Memory B cell (primary cell): Measurements from ENCODE around the gene ATF1.
"Not testable (repeated sequence)": the region's sequence is repeated elsewhere in the genome, so short reads cannot be mapped to it uniquely, and the experiment has no call there.

Experiments used
- ATAC-seq: fragments of 150-1000 bp; cut with Tn5 transposase; 2 replicates; pipeline ENCODE4 v1.10.0; 2021; ENCODE audit warnings: low read depth, mild to moderate bottlenecking, moderate library complexity
- DNase-seq, 2 donors: peaks; one replicate each; pipeline ENCODE4 v3.0.0; 2022; ENCODE audit warnings: low spot score in 2 of 2
- H3K27ac Mint-ChIP-seq: one replicate; pipeline ENCODE4 v1.8.0; 2022; ENCODE audit warnings: mild to moderate bottlenecking, moderate library complexity, mixed read lengths
- H3K27me3 Mint-ChIP-seq: one replicate; pipeline ENCODE4 v1.8.0; 2022; ENCODE audit warnings: mixed read lengths
- H3K36me3 Mint-ChIP-seq: one replicate; pipeline ENCODE4 v1.8.0; 2022; ENCODE audit warnings: mild to moderate bottlenecking, mixed read lengths
- H3K4me1 Mint-ChIP-seq: one replicate; pipeline ENCODE4 v1.8.0; 2022; ENCODE audit warnings: mixed read lengths
- H3K4me3 Mint-ChIP-seq: one replicate; pipeline ENCODE4 v1.8.0; 2022; ENCODE audit warnings: mild to moderate bottlenecking, moderate library complexity, mixed read lengths
- H3K9me3 Mint-ChIP-seq: one replicate; pipeline ENCODE4 v1.8.0; 2022; ENCODE audit warnings: mixed read lengths

ATF1 gene

DNA sequence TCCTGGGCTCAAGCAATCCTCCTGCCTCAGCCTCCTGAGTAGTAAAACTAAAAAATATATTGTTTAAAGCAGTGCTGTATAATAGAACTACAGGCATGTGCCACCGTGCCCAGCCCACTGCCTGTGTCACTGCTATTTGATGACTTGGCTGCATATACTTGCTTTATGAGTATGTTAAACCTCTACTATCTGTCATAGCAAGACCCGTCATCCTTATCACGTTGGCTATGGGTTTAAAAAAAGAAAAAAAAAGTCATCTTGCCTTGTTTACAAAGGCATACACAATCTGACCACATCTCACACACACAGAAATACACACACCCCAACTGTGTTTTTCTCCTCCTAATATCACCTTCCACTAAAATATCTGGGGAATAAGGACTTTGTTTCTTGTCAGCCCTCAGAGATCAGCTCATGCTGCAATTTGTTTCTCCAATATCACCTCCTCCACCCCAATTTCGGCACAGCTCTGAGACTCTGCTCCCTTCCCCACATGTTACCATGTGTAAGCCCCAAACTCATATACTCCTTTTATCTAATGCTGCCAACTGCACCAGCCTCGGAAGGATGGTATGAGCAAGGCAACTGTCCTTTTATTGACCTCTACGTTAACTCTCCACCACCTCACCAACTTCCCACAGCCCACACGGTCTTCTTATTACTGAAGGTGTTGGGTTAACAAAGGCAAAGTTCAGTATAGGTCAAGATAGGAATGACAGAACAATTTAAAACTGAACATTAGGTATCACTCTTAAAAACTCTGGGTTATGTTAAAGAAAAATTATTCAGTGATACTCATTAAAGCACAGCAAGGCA, 78.0 kb downstream of the ATF1 start:
- no peaks in the 10 kb centered on the region for H3K27me3 Mint-ChIP-seq
- DNase-seq, result no peak
- ATAC-seq, result no peak
- H3K9me3 Mint-ChIP-seq, result peaks cover 2% of the 10 kb centered on the region
- H3K4me3 Mint-ChIP-seq, result no peak overlapping the region
- peaks cover 2% of the 10 kb centered on the region for H3K36me3 Mint-ChIP-seq
- H3K27ac Mint-ChIP-seq, result no peak overlapping the region
- H3K4me1 Mint-ChIP-seq, result no peaks in the 10 kb centered on the region

DNA sequence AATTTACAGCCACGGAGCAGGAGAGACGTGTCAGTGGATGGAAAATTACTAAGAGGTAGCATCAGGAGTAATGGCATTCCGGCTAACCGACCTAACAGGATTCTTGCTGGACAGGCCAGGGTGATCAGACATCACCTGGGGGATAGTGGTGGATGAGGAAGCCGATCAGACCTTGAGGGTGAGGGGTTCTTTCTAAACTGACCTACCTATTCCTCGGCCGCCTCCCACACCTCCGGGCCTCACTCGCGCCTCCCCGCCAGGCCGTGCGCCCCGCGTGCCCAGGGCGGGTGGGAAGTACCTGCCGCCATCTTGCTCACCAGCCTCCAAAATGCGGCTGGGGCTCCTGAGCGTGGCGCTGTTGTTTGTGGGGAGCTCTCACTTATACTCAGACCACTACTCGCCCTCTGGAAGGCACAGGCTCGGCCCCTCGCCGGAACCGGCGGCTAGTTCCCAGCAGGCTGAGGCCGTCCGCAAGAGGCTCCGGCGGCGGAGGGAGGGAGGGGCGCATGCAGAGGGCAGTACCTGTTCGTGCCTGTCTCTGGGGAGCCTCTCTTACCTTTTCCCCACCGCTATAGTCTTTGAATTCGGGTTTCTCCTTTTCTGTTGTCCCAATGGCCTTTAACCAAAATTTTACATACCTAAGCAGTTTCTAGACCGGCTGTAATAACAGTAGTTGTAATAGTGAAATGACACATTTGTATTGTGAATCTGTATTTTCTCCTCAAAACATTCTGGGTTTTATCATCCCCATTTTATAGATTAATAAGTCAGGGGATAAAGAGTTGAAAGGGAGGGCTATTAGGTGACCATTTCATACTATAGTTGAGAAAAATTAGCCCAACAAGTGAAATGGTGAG, 79.0 kb downstream of the ATF1 start, which contains the start of gene TMPRSS12:
TMPRSS12 (plus strand) TSS at position 290 of the 857 bp plus-strand sequence; CDS start at position 329, 39 bp downstream.
- Mint-ChIP-seq H3K4me3 (peak within 1 kb of the TSS; percentile 12), H3K36me3 (peaks cover 2% of the 10 kb centered on the region), H3K27me3 (no peaks in the 10 kb centered on the region), H3K27ac (no peak within 1 kb of the TSS), H3K4me1 (no peaks in the 10 kb centered on the region), H3K9me3 (peaks cover 2% of the 10 kb centered on the region)
- DNase-seq, result peak in 1 of 2 donors; percentile 2
- peak; percentile 57 for ATAC-seq

DNA sequence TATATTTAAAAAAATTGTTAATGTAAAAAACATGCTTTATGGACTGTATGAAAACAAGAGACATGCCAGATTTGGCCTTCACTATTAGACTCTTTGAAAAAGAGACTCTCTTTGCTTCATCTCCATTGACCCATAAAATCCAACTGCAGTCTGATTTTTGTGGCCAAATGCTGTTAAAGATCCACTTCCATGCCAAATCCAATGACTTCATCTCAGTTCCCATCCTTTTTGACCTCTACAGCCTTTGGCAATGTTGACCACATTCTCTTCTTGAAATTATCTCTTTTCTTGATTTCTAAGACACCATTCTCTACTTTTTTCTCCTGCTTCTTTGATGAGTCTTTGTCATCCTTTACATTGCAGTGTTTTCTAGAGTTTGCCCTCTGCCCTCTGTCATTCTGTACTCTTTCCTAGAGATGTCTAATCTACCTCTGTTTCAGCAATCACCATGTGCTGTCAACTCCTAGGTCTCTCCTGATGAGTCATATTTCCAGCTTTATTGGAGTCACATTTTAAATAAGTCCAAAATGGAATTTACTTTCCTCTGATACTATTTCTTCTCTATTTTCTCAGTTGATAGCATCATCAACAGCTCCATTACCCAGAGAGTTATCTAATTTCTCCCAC, 81.2 kb downstream of the ATF1 start:
- no peak overlapping the region for H3K4me3 Mint-ChIP-seq
- no peaks in the 10 kb centered on the region for H3K27me3 Mint-ChIP-seq
- no peak for DNase-seq
- no peak for ATAC-seq
- peaks cover 2% of the 10 kb centered on the region for H3K9me3 Mint-ChIP-seq
- H3K27ac Mint-ChIP-seq, result no peak overlapping the region
- H3K4me1 Mint-ChIP-seq, result no peaks in the 10 kb centered on the region
- H3K36me3 Mint-ChIP-seq, result peaks cover 2% of the 10 kb centered on the region

DNA sequence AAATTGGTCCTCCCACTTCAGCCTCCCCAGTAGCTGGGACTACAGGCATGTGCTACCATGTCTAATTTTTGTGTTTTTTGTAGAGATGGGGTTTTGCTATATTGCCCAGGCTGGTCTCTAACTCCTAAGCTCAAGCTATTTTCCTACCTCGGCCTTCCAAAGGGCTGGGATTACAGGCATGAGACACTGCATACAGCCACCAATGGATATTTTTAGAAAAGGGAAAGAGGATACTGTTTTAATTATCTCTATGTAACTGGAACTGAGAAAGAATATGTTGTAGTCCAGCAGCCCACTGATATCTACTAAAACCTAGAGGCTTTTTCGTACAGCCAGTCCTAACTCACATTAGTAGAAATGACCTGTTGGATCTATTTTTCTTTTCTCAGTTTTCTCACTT, 85.1 kb downstream of the ATF1 start:
- no peak for ATAC-seq
- Mint-ChIP-seq H3K27me3 (peaks cover 2% of the 10 kb centered on the region), H3K4me1 (no peaks in the 10 kb centered on the region), H3K9me3 (peaks cover 2% of the 10 kb centered on the region), H3K36me3 (no peaks in the 10 kb centered on the region), H3K4me3 (no peak overlapping the region), H3K27ac (no peak overlapping the region)
- no peak for DNase-seq

DNA sequence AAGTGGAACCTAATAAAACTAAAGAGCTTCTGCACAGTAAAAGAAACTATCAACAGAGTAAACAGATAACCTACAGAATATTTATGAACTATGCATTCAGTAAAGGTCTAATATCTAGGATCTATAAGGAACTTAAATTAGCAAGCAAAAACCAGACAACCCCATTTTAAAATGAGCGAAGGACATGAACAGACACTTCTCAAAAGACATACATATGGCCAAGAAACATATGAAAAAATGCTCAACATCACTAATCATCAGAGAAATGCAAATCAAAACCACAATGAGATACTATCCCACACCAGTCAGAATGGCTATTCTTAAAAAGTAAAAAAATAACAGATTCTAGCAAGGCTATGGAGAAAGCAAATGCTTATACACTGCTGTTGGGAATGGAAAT, 91.3 kb downstream of the ATF1 start:
- not testable (repeated sequence) for H3K27me3 Mint-ChIP-seq, H3K27ac Mint-ChIP-seq, ATAC-seq, DNase-seq, H3K36me3 Mint-ChIP-seq, H3K4me1 Mint-ChIP-seq, H3K9me3 Mint-ChIP-seq, H3K4me3 Mint-ChIP-seq

DNA sequence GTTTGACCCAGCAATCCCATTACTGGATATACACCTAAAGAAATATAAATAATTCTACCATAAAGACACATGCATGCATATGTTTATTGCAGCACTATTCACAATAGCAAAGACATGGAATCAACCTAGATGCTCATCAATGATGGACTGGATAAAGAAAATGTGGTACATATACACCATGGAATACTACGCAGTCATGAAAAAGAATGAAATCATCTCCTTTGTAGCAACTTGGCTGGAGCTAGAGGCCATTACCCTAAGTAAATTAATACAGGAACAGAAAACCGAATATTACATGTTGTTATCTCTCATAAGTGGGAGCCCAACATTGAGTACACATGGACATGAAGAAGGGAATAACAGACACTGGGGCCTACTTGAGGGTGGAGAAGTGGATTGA, 91.8 kb downstream of the ATF1 start:
- not testable (repeated sequence) for H3K27ac Mint-ChIP-seq, H3K27me3 Mint-ChIP-seq, DNase-seq, H3K9me3 Mint-ChIP-seq, H3K4me3 Mint-ChIP-seq, H3K4me1 Mint-ChIP-seq, H3K36me3 Mint-ChIP-seq, ATAC-seq

DNA sequence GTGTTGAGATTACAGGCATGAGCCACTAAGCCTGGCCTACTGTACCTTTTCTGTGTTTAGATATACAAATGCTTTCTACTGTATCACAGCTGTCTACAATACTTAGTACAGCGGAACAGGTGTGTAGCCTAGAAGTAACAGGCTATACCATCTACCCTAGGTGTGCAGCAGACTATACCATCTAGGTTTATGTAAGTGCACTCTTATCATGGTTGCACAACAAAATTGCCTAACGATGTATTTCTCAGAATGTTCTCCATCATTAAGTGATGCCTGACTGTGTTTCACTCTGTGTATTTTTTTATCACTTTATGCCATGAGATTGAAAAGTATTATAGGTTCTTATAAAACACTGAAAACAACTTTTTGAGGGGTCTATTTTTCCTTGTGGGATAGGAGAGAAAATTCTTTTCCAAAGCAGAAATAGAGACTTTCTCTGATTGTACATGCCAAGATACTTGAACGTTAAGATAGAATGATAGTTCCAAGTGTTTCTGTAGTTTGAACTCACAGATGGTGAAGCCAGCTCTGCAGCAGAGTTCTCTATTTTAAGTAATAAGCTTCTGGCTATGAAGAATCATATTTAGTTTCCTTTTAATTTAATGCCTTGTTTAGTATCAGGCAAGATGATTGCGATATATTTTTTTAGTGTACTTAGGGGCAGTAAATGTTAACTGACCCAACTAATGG, 95.9 kb downstream of the ATF1 start:
- DNase-seq, result no peak
- no peaks in the 10 kb centered on the region for H3K4me1 Mint-ChIP-seq
- H3K27me3 Mint-ChIP-seq, result peaks cover 1% of the 10 kb centered on the region
- H3K9me3 Mint-ChIP-seq, result peaks cover 4% of the 10 kb centered on the region
- no peak overlapping the region for H3K4me3 Mint-ChIP-seq
- H3K36me3 Mint-ChIP-seq, result no peaks in the 10 kb centered on the region
- ATAC-seq, result no peak
- no peak overlapping the region for H3K27ac Mint-ChIP-seq

DNA sequence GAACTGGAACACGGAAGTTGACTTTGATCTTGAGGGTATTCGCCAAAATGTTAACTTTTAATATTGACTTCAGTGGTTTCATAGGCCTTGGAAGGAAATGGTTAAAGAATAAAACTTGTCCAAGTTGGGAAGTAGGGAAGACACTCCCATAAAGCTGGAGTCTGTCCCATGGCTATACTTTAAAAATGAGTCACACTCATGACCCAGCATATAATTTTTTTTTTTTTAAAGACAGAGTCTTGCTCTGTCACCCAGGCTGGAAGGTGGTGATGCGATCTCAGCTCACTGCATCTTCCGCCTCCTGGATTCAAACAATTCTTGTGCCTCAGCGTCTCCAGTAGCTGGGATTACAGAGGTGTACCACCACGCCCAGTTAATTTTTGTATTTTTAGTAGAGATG, 98.4 kb downstream of the ATF1 start:
- DNase-seq (no peak), ATAC-seq (no peak)
- Mint-ChIP-seq H3K27ac (no peak overlapping the region), H3K4me3 (no peak overlapping the region), H3K36me3 (peaks cover 2% of the 10 kb centered on the region), H3K9me3 (peaks cover 6% of the 10 kb centered on the region), H3K27me3 (peaks cover 1% of the 10 kb centered on the region), H3K4me1 (no peaks in the 10 kb centered on the region)

DNA sequence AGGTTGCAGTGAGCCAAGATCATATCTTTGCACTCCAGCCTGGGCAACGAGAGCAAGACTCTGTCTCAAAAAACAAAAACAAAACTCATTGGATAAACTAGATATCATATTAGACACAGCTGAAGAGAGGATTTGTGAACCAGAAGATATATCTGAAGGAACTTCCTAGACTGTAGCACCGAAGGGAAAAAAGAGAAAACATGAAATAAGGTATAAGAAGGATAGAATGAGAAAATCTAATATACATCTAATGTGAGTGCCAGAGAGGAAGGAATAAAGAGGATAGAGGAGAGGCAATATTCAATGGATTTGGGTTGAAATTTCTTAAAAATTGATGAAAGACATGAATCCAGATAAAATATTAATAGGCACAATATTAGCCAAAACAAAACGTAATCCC, 101.4 kb downstream of the ATF1 start:
- peaks cover 1% of the 10 kb centered on the region for H3K27me3 Mint-ChIP-seq

DNA sequence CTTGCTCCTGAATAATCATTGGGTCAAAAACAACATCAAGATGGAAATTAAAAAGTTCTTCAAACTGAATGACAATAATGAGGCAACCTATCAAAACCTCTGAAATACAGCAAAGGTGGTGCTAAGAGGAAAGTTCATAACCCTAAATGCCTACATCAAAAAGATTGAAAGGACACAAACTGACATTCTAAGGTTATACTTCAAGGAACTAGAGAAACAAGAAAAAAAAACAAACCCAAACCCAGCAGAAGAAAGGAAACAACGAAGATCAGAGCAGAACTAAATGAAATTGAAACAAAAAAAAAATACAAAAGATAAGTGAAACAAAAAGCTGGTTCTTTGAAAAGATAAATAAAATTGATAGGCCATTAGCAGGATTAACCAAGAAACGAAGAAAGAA, 105.0 kb downstream of the ATF1 start:
- not testable (repeated sequence) for H3K4me1 Mint-ChIP-seq, ATAC-seq, H3K27ac Mint-ChIP-seq, H3K36me3 Mint-ChIP-seq, H3K27me3 Mint-ChIP-seq, H3K9me3 Mint-ChIP-seq, DNase-seq, H3K4me3 Mint-ChIP-seq

More for the DNA sequence above, 101.4 kb downstream of the ATF1 start:
- Mint-ChIP-seq H3K4me1 (peaks cover 2% of the 10 kb centered on the region), H3K4me3 (no peak overlapping the region), H3K9me3 (peaks cover 6% of the 10 kb centered on the region), H3K27ac (no peak overlapping the region), H3K36me3 (peaks cover 2% of the 10 kb centered on the region)
- ATAC-seq, result no peak
- no peak for DNase-seq
